Adrenal gland (tissue), 12 donors: ENCODE measurements around the gene MVD. TPM values are rescaled to one million over a fixed set of nuclear protein-coding genes. Genes with fewer than 3 reads are reported as not detected.

Experiments used
- DNase-seq, 7 donors: peaks; one replicate each; pipeline ENCODE4 v3.0.0-alpha.2; 2019 to 2020
- H3K27ac ChIP-seq, 5 donors: fragments of 200-600 bp; sonication (generic) in 4 of 5; 1 replicate in 3 of 5; 2 replicates in 2 of 5; pipeline versions ENCODE4 v1.5.1 to v1.8.0; 2016 to 2020; ENCODE audit warnings: mild to moderate bottlenecking in 1 of 5
- H3K27me3 ChIP-seq: fragments of 200-600 bp; 2 replicates; pipeline ENCODE4 v1.8.0; 2021
- H3K36me3 ChIP-seq, 2 donors: fragments of 200-600 bp; replicated peaks in 1 of 2; 1 replicate in 1 of 2; 2 replicates in 1 of 2; pipeline versions ENCODE4 v1.5.1 to v1.8.0; 2018 to 2022
- H3K4me1 ChIP-seq, 2 donors: fragments of 200-600 bp; replicated peaks in 1 of 2; 1 replicate in 1 of 2; 2 replicates in 1 of 2; pipeline versions ENCODE4 v1.5.1 to v1.8.0; 2018 to 2021
- H3K4me3 ChIP-seq, 4 donors: fragments of 200-600 bp; sonication (generic) in 3 of 4; one replicate each; pipeline ENCODE4 v1.5.1; 2016 to 2018
- H3K9me3 ChIP-seq, 3 donors: fragments of 200-600 bp; sonication (generic) in 1 of 3; replicated peaks in 1 of 3; 1 replicate in 2 of 3; 2 replicates in 1 of 3; pipeline versions ENCODE4 v1.5.1 to v1.8.0; 2016 to 2021
- CTCF ChIP-seq, 6 experiments: fragments of 450-650 bp in 4 of 6; fragments of 200-600 bp in 2 of 6; sonication (generic) in 1 of 6; IDR thresholded peaks; 1 replicate in 5 of 6; 2 replicates in 1 of 6; pipeline versions ENCODE4 v1.5.1 to v1.8.0; 2016 to 2021; ENCODE audit warnings: antibody characterized with exemption in 6 of 6, mild to moderate bottlenecking in 2 of 6, moderate library complexity in 1 of 6
- POLR2A ChIP-seq, 2 donors: fragments of 450-650 bp; IDR thresholded peaks; one replicate each; pipeline ENCODE4 v1.6.1; 2017; ENCODE audit warnings: antibody characterized with exemption in 2 of 2, mild to moderate bottlenecking in 2 of 2, moderate library complexity in 1 of 2
- WGBS, 4 donors: extraction: QIAGEN DNeasy Blood & Tissue Kit in 2 of 4; methylation state at CpG; one replicate each; pipeline versions ENCODE4 v1.1.5 to v1.1.7; 2013 to 2017; 5-methylcytosine and 5-hydroxymethylcytosine counted together
- intact Hi-C, 2 donors: fragments of 100-400 bp; cut with DNase I; formaldehyde crosslinking; loops; one replicate each; pipeline versions ENCODE4 v1.14.1 to v1.15.0; 2022 to 2023
- polyA plus RNA-seq, 3 donors: library from polyadenylated mRNA; stranded (reverse); fragments of 200-250 nt in 2 of 3; fragments of 350-450 nt in 1 of 3; fragmentation: Illumina TruSeq in 1 of 3; extraction: RNeasy Lipid Tissue Mini Kit (QIAGEN cat#74804) in 1 of 3; gene quantifications; one replicate each; pipeline ENCODE4 v1.2.3, GENCODE V29; 2013 to 2014
- total RNA-seq, 9 donors: library from RNA; depleted of rRNA in 4 of 9; stranded (reverse); fragments of >200 nt in 4 of 9; fragments of 120-200 nt in 1 of 9; fragmentation: NEBNext Ultra II Directional in 1 of 9; extraction: Animal tissue kit (Norgen Biotek cat#: 25700) in 1 of 9; gene quantifications; one replicate each; pipeline versions ENCODE4 v1.1.0 to v1.2.4, GENCODE V29; 2013 to 2023
- donor health status: healthy with polysubstance abuse.
- donor health status: Bipolar disorder and iron deficiency.
- donor health status: DM: yes; HTN: yes; CAD: no.
- donor health status: DM: no; HTN: no; CAD: no.
- donor health status: DM: no; HTN: no; CAD: no.
- donor health status: DM: yes; HTN: yes; CAD: no.

Gene MVD
- total and polyA plus RNA-seq, 12 donors: 25.6 to 293 (median 45.4) TPM

GRCh38 chr16:88681709-88682451 is 19.0 kb upstream of the MVD start:
- 31 to 40% (median 34%) methylated on average over 8 to 21 of the region's 21 CpGs for WGBS, 4 donors
- peaks cover 13 to 25% of the 10 kb centered on the region in 2 donors for H3K4me1 ChIP-seq
- peak overlapping the region in 3 of 5 donors; percentile 51 to 83 (median 62) for H3K27ac ChIP-seq
- DNase-seq: peak in 4 of 7 donors; percentile 59 to 78 (median 63)
- TF ChIP-seq POLR2A (IDR thresholded peaks at IDR 0.05): no peak
- no peak for TF ChIP-seq CTCF (IDR thresholded peaks at IDR 0.05)
- H3K36me3 ChIP-seq: no peaks in the 10 kb centered on the region
- no peaks in the 10 kb centered on the region for H3K9me3 ChIP-seq
- H3K4me3 ChIP-seq: no peak overlapping the region
- intact Hi-C loops: no loop called here
- H3K27me3 ChIP-seq: peaks cover 16% of the 10 kb centered on the region

- no peak for TF ChIP-seq POLR2A (IDR thresholded peaks at IDR 0.05)
- TF ChIP-seq CTCF (IDR thresholded peaks at IDR 0.05): peak in 1 of 6 experiments; percentile 28
- peaks cover 16% of the 10 kb centered on the region for H3K27me3 ChIP-seq
- H3K4me1 ChIP-seq: peaks cover 6 to 18% of the 10 kb centered on the region in 2 donors
- H3K4me3 ChIP-seq: no peak overlapping the region
- DNase-seq: peak in 1 of 7 donors; percentile 42
- H3K27ac ChIP-seq: no peak overlapping the region
- H3K9me3 ChIP-seq: no peaks in the 10 kb centered on the region
- intact Hi-C loops: no loop called here
- 27 to 36% (median 32%) methylated on average over 13 to 31 of the region's 31 CpGs for WGBS, 4 donors
- H3K36me3 ChIP-seq: no peaks in the 10 kb centered on the region
Observed at GRCh38 chr16:88681084-88681680, 18.3 kb upstream of the MVD start.

- no peaks in the 10 kb centered on the region for H3K36me3 ChIP-seq
- peaks cover 16% of the 10 kb centered on the region for H3K27me3 ChIP-seq
- 71 to 77% (median 75%) methylated on average over 5 of the region's 5 CpGs for WGBS, 4 donors
- TF ChIP-seq POLR2A (IDR thresholded peaks at IDR 0.05) (no peak), CTCF (IDR thresholded peaks at IDR 0.05) (no peak)
- no peaks in the 10 kb centered on the region for H3K9me3 ChIP-seq
- no peak overlapping the region for H3K27ac ChIP-seq
- peaks cover under 1 to 13% of the 10 kb centered on the region in 2 donors for H3K4me1 ChIP-seq
- intact Hi-C loops: no loop called here
- no peak overlapping the region for H3K4me3 ChIP-seq
- no peak for DNase-seq
Observed at GRCh38 chr16:88680554-88681083, 17.7 kb upstream of the MVD start.

GRCh38 chr16:88678224-88678979 is 15.5 kb upstream of the MVD start:
- H3K36me3 ChIP-seq: no peaks in the 10 kb centered on the region
- no peak overlapping the region for H3K27ac ChIP-seq
- H3K4me3 ChIP-seq: no peak overlapping the region
- no peaks in the 10 kb centered on the region for H3K9me3 ChIP-seq
- H3K27me3 ChIP-seq: peaks cover 16% of the 10 kb centered on the region
- peaks cover 0 to 4% of the 10 kb centered on the region in 2 donors for H3K4me1 ChIP-seq
- no peak for TF ChIP-seq POLR2A (IDR thresholded peaks at IDR 0.05)
- no peak for TF ChIP-seq CTCF (IDR thresholded peaks at IDR 0.05)
- 28 to 58% (median 51%) methylated on average over 4 to 32 of the region's 32 CpGs for WGBS, 4 donors
- DNase-seq: no peak
- intact Hi-C loops: no loop called here
